Tibial artery (tissue), 4 donors: ENCODE results near the gene WDHD1.
"Not testable (repeated sequence)": the region's sequence is repeated elsewhere in the genome, so short reads cannot be mapped to it uniquely, and the experiment has no call there.

Experiments
- DNase-seq, 2 donors: peaks; one replicate each; pipeline ENCODE4 v3.0.0-alpha.2; 2019
- H3K27ac ChIP-seq, 2 donors: fragments of 200-600 bp; sonication (generic) in 1 of 2; 1 replicate in 1 of 2; 2 replicates in 1 of 2; pipeline ENCODE4 v1.5.1; 2018 to 2019; ENCODE audit warnings: mild to moderate bottlenecking in 1 of 2
- H3K27me3 ChIP-seq, 2 donors: fragments of 200-600 bp; sonication (generic) in 1 of 2; one replicate each; pipeline versions ENCODE4 v1.5.1 to v1.6.0; 2016 to 2019
- H3K36me3 ChIP-seq, 3 donors: fragments of 200-600 bp; sonication (generic) in 2 of 3; one replicate each; pipeline ENCODE4 v1.5.1; 2016 to 2019; ENCODE audit warnings: mild to moderate bottlenecking in 2 of 3
- H3K4me1 ChIP-seq, 4 donors: fragments of 200-600 bp; sonication (generic) in 2 of 4; 1 replicate in 3 of 4; 2 replicates in 1 of 4; pipeline ENCODE4 v1.5.1; 2016 to 2019
- H3K4me3 ChIP-seq, 2 donors: fragments of 200-600 bp; sonication (generic) in 1 of 2; 1 replicate in 1 of 2; 2 replicates in 1 of 2; pipeline ENCODE4 v1.5.1; 2018 to 2019; ENCODE audit warnings: mild to moderate bottlenecking in 2 of 2
- H3K9me3 ChIP-seq, 3 donors: fragments of 200-600 bp; sonication (generic) in 1 of 3; one replicate each; pipeline ENCODE4 v1.5.1; 2016 to 2019
- CTCF ChIP-seq, 2 experiments: fragments of 200-600 bp in 1 of 2; fragments of 450-650 bp in 1 of 2; IDR thresholded peaks; one replicate each; pipeline ENCODE4 v1.5.1; 2017 to 2019; ENCODE audit warnings: antibody characterized with exemption in 2 of 2, mild to moderate bottlenecking in 1 of 2, moderate library complexity in 1 of 2
- intact Hi-C: fragments of 100-400 bp; cut with DNase I; formaldehyde crosslinking; loops from one replicate; pipeline ENCODE4 v1.15.0; 2023; ENCODE audit warnings: low total_unique reads

WDHD1 gene

GRCh38 chr14:54931598-54932340, 95.1 kb downstream of the WDHD1 start:
- no peak for DNase-seq
- Histone ChIP-seq H3K27me3 (no peaks in the 10 kb centered on the region), H3K4me1 (no peaks in the 10 kb centered on the region), H3K36me3 (no peaks in the 10 kb centered on the region), H3K9me3 (no peaks in the 10 kb centered on the region), H3K4me3 (no peak overlapping the region), H3K27ac (no peak overlapping the region)
- intact Hi-C loops, result no loop called here
- TF ChIP-seq CTCF (IDR thresholded peaks at IDR 0.05), result no peak

- Histone ChIP-seq H3K27me3 (peaks cover 0 to 2% of the 10 kb centered on the region in 2 donors), H3K36me3 (no peaks in the 10 kb centered on the region), H3K27ac (no peak overlapping the region), H3K4me3 (no peak overlapping the region), H3K4me1 (no peaks in the 10 kb centered on the region), H3K9me3 (no peaks in the 10 kb centered on the region)
- TF ChIP-seq CTCF (IDR thresholded peaks at IDR 0.05), result no peak
- DNase-seq, result no peak
- intact Hi-C loops, result no loop called here
Observed at GRCh38 chr14:54931101-54931500, 95.8 kb downstream of the WDHD1 start.

- TF ChIP-seq CTCF (IDR thresholded peaks at IDR 0.05), result no peak
- DNase-seq, result no peak
- Histone ChIP-seq H3K9me3 (no peaks in the 10 kb centered on the region), H3K27me3 (peaks cover 0 to 3% of the 10 kb centered on the region in 2 donors), H3K27ac (no peak overlapping the region), H3K4me3 (no peak overlapping the region), H3K4me1 (no peaks in the 10 kb centered on the region), H3K36me3 (no peaks in the 10 kb centered on the region)
- intact Hi-C loops, result no loop called here
Observed at GRCh38 chr14:54929556-54929955, 97.3 kb downstream of the WDHD1 start.

- intact Hi-C loops, result no loop called here
- Histone ChIP-seq H3K4me1 (no peaks in the 10 kb centered on the region), H3K27me3 (peaks cover 0 to 3% of the 10 kb centered on the region in 2 donors), H3K4me3 (no peak overlapping the region), H3K27ac (no peak overlapping the region), H3K9me3 (no peaks in the 10 kb centered on the region), H3K36me3 (no peaks in the 10 kb centered on the region)
- no peak for DNase-seq
- TF ChIP-seq CTCF (IDR thresholded peaks at IDR 0.05), result no peak
Observed at GRCh38 chr14:54928216-54928615, 98.7 kb downstream of the WDHD1 start.

- DNase-seq, result no peak
- H3K4me3 ChIP-seq, result no peak overlapping the region
- no peak for TF ChIP-seq CTCF (IDR thresholded peaks at IDR 0.05)
- H3K27ac ChIP-seq, result no peak overlapping the region
- H3K4me1 ChIP-seq, result no peaks in the 10 kb centered on the region
- H3K9me3 ChIP-seq, result no peaks in the 10 kb centered on the region
- no peaks in the 10 kb centered on the region for H3K36me3 ChIP-seq
- peaks cover 0 to 3% of the 10 kb centered on the region in 2 donors for H3K27me3 ChIP-seq
- intact Hi-C loops, result no loop called here
Observed at GRCh38 chr14:54927551-54927950, 99.3 kb downstream of the WDHD1 start.

- H3K36me3 ChIP-seq, H3K4me3 ChIP-seq, H3K27ac ChIP-seq, intact Hi-C loops, H3K27me3 ChIP-seq, H3K4me1 ChIP-seq, H3K9me3 ChIP-seq, DNase-seq: not testable (repeated sequence)
Observed at GRCh38 chr14:54926570-54926969, 100.3 kb downstream of the WDHD1 start.
